ENCODE measurements around the gene PIP5K1C.

- TF ChIP-seq CTCF (conservative IDR thresholded peaks at IDR 0.05; ENCODE audit: low read depth, low read length) (no peak), EZH2 (IDR thresholded peaks at IDR 0.05; ENCODE audit: borderline replicate concordance, low read depth, low read length, poor library complexity, severe bottlenecking) (no peak)
Measured at GRCh38 chr19:3684817-3685410, 15.4 kb downstream of the PIP5K1C start.
